ENCODE data around the gene PCDHGA1. TPM values are rescaled to one million over a fixed set of nuclear protein-coding genes. Genes with fewer than 3 reads are reported as not detected.

The PCDHGA1 gene
- total RNA-seq, 1 experiment from 2014 or later, result not detected

GRCh38 chr5:141517312-141517711, 187.0 kb downstream of the PCDHGA1 start:
- in situ Hi-C loops (cut with HindIII; ENCODE audit: low sequenced_read_pairs), result no loop called here
- no peak for DNase-seq (ENCODE audit: low spot score)

- DNase-seq (ENCODE audit: low spot score), result no peak
- in situ Hi-C loops (cut with HindIII; ENCODE audit: low sequenced_read_pairs), result no loop called here
Measured at GRCh38 chr5:141517880-141518617, 187.7 kb downstream of the PCDHGA1 start.

GRCh38 chr5:141518618-141519015, 188.3 kb downstream of the PCDHGA1 start:
- in situ Hi-C loops (cut with HindIII; ENCODE audit: low sequenced_read_pairs), result no loop called here
- no peak for DNase-seq (ENCODE audit: low spot score)

- no peak for DNase-seq (ENCODE audit: low spot score)
- in situ Hi-C loops (cut with HindIII; ENCODE audit: low sequenced_read_pairs), result no loop called here
Measured at GRCh38 chr5:141519605-141520565, 189.6 kb downstream of the PCDHGA1 start.

- DNase-seq (ENCODE audit: low spot score), result no peak
- in situ Hi-C loops (cut with HindIII; ENCODE audit: low sequenced_read_pairs), result no loop called here
Measured at GRCh38 chr5:141521244-141521781, 191.0 kb downstream of the PCDHGA1 start.

- DNase-seq (ENCODE audit: low spot score), result no peak
- in situ Hi-C loops (cut with HindIII; ENCODE audit: low sequenced_read_pairs), result no loop called here
Measured at GRCh38 chr5:141522301-141522700, 192.0 kb downstream of the PCDHGA1 start.

GRCh38 chr5:141523991-141524390, 193.7 kb downstream of the PCDHGA1 start:
- in situ Hi-C loops (cut with HindIII; ENCODE audit: low sequenced_read_pairs), result no loop called here
- no peak for DNase-seq (ENCODE audit: low spot score)

- DNase-seq (ENCODE audit: low spot score), result peak; percentile 99
- in situ Hi-C loops (cut with HindIII; ENCODE audit: low sequenced_read_pairs), result no loop called here
Measured at GRCh38 chr5:141524604-141525597, 194.6 kb downstream of the PCDHGA1 start.

- in situ Hi-C loops (cut with HindIII; ENCODE audit: low sequenced_read_pairs), result no loop called here
- peak; percentile 43 for DNase-seq (ENCODE audit: low spot score)
Measured at GRCh38 chr5:141525653-141526052, 195.3 kb downstream of the PCDHGA1 start.

- in situ Hi-C loops (cut with HindIII; ENCODE audit: low sequenced_read_pairs), result no loop called here
- no peak for DNase-seq (ENCODE audit: low spot score)
Measured at GRCh38 chr5:141527426-141527825, 197.1 kb downstream of the PCDHGA1 start.

- in situ Hi-C loops (cut with HindIII; ENCODE audit: low sequenced_read_pairs), result no loop called here
- peak; percentile 96 for DNase-seq (ENCODE audit: low spot score)
Measured at GRCh38 chr5:141528291-141528984, 198.1 kb downstream of the PCDHGA1 start.

- in situ Hi-C loops (cut with HindIII; ENCODE audit: low sequenced_read_pairs), result no loop called here
- DNase-seq (ENCODE audit: low spot score), result no peak
Measured at GRCh38 chr5:141529002-141529401, 198.7 kb downstream of the PCDHGA1 start.

GRCh38 chr5:141529873-141530272, 199.6 kb downstream of the PCDHGA1 start:
- DNase-seq (ENCODE audit: low spot score), result no peak
- in situ Hi-C loops (cut with HindIII; ENCODE audit: low sequenced_read_pairs), result no loop called here

- no peak for DNase-seq (ENCODE audit: low spot score)
- in situ Hi-C loops (cut with HindIII; ENCODE audit: low sequenced_read_pairs), result no loop called here
Measured at GRCh38 chr5:141532726-141533125, 202.4 kb downstream of the PCDHGA1 start.

- in situ Hi-C loops (cut with HindIII; ENCODE audit: low sequenced_read_pairs), result no loop called here
Measured at GRCh38 chr5:141533897-141534296, 203.6 kb downstream of the PCDHGA1 start.

GRCh38 chr5:141534492-141535213, 204.3 kb downstream of the PCDHGA1 start:
- peak; percentile 33 for DNase-seq (ENCODE audit: low spot score)
- in situ Hi-C loops (cut with HindIII; ENCODE audit: low sequenced_read_pairs), result no loop called here

More at GRCh38 chr5:141533897-141534296, 203.6 kb downstream of the PCDHGA1 start:
- no peak for DNase-seq (ENCODE audit: low spot score)

- in situ Hi-C loops (cut with HindIII; ENCODE audit: low sequenced_read_pairs), result no loop called here
- no peak for DNase-seq (ENCODE audit: low spot score)
Measured at GRCh38 chr5:141543053-141543452, 212.7 kb downstream of the PCDHGA1 start.

GRCh38 chr5:141547488-141547887, 217.2 kb downstream of the PCDHGA1 start:
- in situ Hi-C loops (cut with HindIII; ENCODE audit: low sequenced_read_pairs), result no loop called here
- no peak for DNase-seq (ENCODE audit: low spot score)
